ENCODE data around the gene FHIP2A.

- no peak for TF ChIP-seq CTCF (tag by site-specific recombination; IDR thresholded peaks at IDR 0.05)
- no peak for TF ChIP-seq ZNF747 (tag by site-specific recombination; IDR thresholded peaks at IDR 0.05)
- TF ChIP-seq YY1 (tag by site-specific recombination; IDR thresholded peaks at IDR 0.05), result no peak
- TF ChIP-seq SETDB1 (IDR thresholded peaks at IDR 0.05; ENCODE audit: insufficient read length, low read length), result no peak
- TF ChIP-seq, protein P1, sequence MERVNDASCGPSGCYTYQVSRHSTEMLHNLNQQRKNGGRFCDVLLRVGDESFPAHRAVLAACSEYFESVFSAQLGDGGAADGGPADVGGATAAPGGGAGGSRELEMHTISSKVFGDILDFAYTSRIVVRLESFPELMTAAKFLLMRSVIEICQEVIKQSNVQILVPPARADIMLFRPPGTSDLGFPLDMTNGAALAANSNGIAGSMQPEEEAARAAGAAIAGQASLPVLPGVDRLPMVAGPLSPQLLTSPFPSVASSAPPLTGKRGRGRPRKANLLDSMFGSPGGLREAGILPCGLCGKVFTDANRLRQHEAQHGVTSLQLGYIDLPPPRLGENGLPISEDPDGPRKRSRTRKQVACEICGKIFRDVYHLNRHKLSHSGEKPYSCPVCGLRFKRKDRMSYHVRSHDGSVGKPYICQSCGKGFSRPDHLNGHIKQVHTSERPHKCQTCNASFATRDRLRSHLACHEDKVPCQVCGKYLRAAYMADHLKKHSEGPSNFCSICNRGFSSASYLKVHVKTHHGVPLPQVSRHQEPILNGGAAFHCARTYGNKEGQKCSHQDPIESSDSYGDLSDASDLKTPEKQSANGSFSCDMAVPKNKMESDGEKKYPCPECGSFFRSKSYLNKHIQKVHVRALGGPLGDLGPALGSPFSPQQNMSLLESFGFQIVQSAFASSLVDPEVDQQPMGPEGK (tag by site-specific recombination; IDR thresholded peaks at IDR 0.05), result no peak
- no peak for TF ChIP-seq ZBTB7A (tag by site-specific recombination; IDR thresholded peaks at IDR 0.05; ENCODE audit: low read depth)
- TF ChIP-seq ZSCAN30 (tag by site-specific recombination; IDR thresholded peaks at IDR 0.05), result no peak
- TF ChIP-seq ZNF488 (tag by site-specific recombination; IDR thresholded peaks at IDR 0.05), result no peak
- no peak for TF ChIP-seq ZNF274 (IDR thresholded peaks at IDR 0.05; ENCODE audit: low read length)
- TF ChIP-seq ZNF274 (tag by site-specific recombination; IDR thresholded peaks at IDR 0.05; ENCODE audit: borderline replicate concordance), result no peak
- no peak for TF ChIP-seq ZNF600 (tag by site-specific recombination; IDR thresholded peaks at IDR 0.05)
- no peak for TF ChIP-seq ZNF404 (tag by site-specific recombination; IDR thresholded peaks at IDR 0.05)
- no peak for TF ChIP-seq TCF7L2 (IDR thresholded peaks at IDR 0.05; ENCODE audit: borderline replicate concordance, low read depth, low read length)
- no peak for TF ChIP-seq ZNF555 (tag by site-specific recombination; conservative IDR thresholded peaks at IDR 0.05)
Observed at GRCh38 chr10:114867365-114867764, 45.8 kb downstream of the FHIP2A start.

Measured in HEK293 (cell line).